Measurements from ENCODE around the gene DALRD3. TPM values are rescaled to one million over a fixed set of nuclear protein-coding genes. Genes with fewer than 3 reads are reported as not detected.

The DALRD3 gene
- 10 to 100 TPM; 35.7 to 48.6 (median 43.8) TPM for total RNA-seq

DNA sequence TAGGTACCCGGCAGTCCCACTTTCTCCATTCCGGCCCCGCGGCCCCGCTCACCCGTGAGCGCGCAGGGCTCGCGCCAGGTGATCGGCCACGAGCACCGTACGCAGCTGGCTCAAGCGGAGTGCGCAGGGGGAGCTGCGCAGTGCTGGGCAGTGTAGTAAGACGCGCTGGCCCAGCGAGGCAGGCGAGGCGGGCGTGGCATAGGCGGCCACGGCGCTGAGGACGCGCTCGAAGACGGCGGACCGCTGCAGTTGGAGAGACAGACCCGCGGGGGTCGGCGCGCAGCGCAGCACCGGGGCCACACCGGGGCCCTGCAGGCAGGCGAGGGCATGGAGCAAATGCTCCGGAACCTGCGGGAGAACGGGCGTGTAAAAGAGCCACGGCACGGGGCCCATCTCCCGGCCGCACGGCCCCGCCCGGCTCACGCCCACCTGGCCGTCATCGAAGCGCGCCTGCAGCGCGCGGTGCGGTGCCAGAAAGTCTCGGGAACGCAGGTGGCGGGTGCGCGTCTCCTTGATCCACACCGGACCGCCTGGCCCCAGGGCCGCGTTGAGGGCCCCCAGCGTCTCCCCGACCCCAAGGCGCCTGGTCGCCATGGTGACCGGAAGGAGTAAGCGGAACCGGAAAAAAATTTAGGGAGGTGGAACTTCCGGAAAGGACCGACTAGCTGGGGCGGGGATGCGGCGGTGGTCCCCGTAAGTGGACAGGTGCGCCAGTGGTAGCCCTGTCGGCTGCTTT, at the start of gene DALRD3:
Gene DALRD3 (minus strand): TSS at position 610 of the 736 bp plus-strand sequence. CDS start 16 bp downstream, at position 594.
- peaks cover 0 to 40% (median 7%) of the 10 kb centered on the region in 3 donors for H3K36me3 ChIP-seq
- TF ChIP-seq, protein P1, sequence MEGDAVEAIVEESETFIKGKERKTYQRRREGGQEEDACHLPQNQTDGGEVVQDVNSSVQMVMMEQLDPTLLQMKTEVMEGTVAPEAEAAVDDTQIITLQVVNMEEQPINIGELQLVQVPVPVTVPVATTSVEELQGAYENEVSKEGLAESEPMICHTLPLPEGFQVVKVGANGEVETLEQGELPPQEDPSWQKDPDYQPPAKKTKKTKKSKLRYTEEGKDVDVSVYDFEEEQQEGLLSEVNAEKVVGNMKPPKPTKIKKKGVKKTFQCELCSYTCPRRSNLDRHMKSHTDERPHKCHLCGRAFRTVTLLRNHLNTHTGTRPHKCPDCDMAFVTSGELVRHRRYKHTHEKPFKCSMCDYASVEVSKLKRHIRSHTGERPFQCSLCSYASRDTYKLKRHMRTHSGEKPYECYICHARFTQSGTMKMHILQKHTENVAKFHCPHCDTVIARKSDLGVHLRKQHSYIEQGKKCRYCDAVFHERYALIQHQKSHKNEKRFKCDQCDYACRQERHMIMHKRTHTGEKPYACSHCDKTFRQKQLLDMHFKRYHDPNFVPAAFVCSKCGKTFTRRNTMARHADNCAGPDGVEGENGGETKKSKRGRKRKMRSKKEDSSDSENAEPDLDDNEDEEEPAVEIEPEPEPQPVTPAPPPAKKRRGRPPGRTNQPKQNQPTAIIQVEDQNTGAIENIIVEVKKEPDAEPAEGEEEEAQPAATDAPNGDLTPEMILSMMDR (IDR thresholded peaks at IDR 0.05): no peak
- TF ChIP-seq EP300 (IDR thresholded peaks at IDR 0.05) (peak in 1 of 2 donors; percentile 82), POLR2A (IDR thresholded peaks at IDR 0.05) (peak; percentile 41 to 55)
- 0 to 1% methylated on average over 37 to 52 of the region's 85 CpGs for WGBS, 2 donors
- peaks cover 0 to 46% (median 31%) of the 10 kb centered on the region in 4 donors for H3K4me1 ChIP-seq
- H3K9me3 ChIP-seq: no peaks in the 10 kb centered on the region
- H3K27ac ChIP-seq: peak within 1 kb of the TSS; percentile 32 to 100 (median 88)
- H3K4me3 ChIP-seq: peak within 1 kb of the TSS; percentile 69 to 96 (median 70)
- peak; percentile 51 to 60 for DNase-seq (ENCODE audit: low spot score in 2 of 2)
- no peaks in the 10 kb centered on the region for H3K27me3 ChIP-seq

DNA sequence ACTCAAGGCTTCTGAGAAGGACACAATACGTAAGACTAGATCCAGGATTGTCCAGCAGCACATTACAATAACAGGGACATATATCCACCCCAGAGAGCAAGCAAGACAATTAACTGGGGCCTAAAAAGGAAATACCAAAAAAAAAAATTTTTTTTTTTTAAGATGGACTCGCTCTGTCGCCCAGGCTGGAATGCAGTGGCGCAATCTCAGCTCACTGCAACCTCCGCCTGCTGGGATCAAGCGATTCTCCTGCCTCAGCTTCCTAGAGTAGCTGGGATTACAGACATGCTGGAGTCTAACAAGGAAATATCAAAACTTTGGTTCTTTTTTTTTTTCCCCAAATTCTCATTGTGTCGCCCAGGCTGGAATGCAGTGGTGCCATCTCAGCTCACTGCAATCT, 39.6 kb upstream of the DALRD3 start:
- Histone ChIP-seq H3K4me3 (no peak overlapping the region), H3K4me1 (no peaks in the 10 kb centered on the region), H3K9me3 (no peaks in the 10 kb centered on the region), H3K27ac (no peak overlapping the region), H3K27me3 (no peaks in the 10 kb centered on the region), H3K36me3 (peaks cover 4 to 86% (median 20%) of the 10 kb centered on the region in 3 donors)
- TF ChIP-seq, protein P1 (IDR thresholded peaks at IDR 0.05): no peak
- TF ChIP-seq EP300 (IDR thresholded peaks at IDR 0.05) (no peak), POLR2A (IDR thresholded peaks at IDR 0.05) (no peak)
- DNase-seq (ENCODE audit: low spot score in 2 of 2): no peak
- WGBS, 2 donors: 89 to 91% methylated on average over 7 of the region's 7 CpGs

GRCh38 chr3:49057268-49057667, 38.9 kb upstream of the DALRD3 start:
- 84 to 95% methylated on average over 6 to 10 of the region's 10 CpGs for WGBS, 2 donors
- Histone ChIP-seq H3K9me3 (no peaks in the 10 kb centered on the region), H3K4me3 (no peak overlapping the region), H3K27me3 (no peaks in the 10 kb centered on the region), H3K27ac (no peak overlapping the region), H3K36me3 (peaks cover 4 to 86% (median 20%) of the 10 kb centered on the region in 3 donors), H3K4me1 (no peaks in the 10 kb centered on the region)
- TF ChIP-seq, protein P1 (IDR thresholded peaks at IDR 0.05): no peak
- TF ChIP-seq POLR2A (IDR thresholded peaks at IDR 0.05) (no peak), EP300 (IDR thresholded peaks at IDR 0.05) (no peak)
- DNase-seq (ENCODE audit: low spot score in 2 of 2): no peak

- TF ChIP-seq EP300 (IDR thresholded peaks at IDR 0.05) (no peak), POLR2A (IDR thresholded peaks at IDR 0.05) (no peak)
- TF ChIP-seq, protein P1 (IDR thresholded peaks at IDR 0.05): no peak
- Histone ChIP-seq H3K36me3 (peaks cover 4 to 80% (median 16%) of the 10 kb centered on the region in 3 donors), H3K4me1 (no peaks in the 10 kb centered on the region), H3K9me3 (no peaks in the 10 kb centered on the region), H3K4me3 (no peak overlapping the region), H3K27ac (no peak overlapping the region), H3K27me3 (no peaks in the 10 kb centered on the region)
- DNase-seq (ENCODE audit: low spot score in 2 of 2): no peak
- WGBS, 2 donors: 85 to 96% methylated on average over 2 of the region's 2 CpGs
Observed at GRCh38 chr3:49054344-49054862, 36.0 kb upstream of the DALRD3 start.

- 79 to 97% methylated on average over 1 of the region's 1 CpG for WGBS, 2 donors
- H3K4me1 ChIP-seq: no peaks in the 10 kb centered on the region
- H3K36me3 ChIP-seq: peaks cover 4 to 78% (median 16%) of the 10 kb centered on the region in 3 donors
- no peak overlapping the region for H3K4me3 ChIP-seq
- TF ChIP-seq, protein P1 (IDR thresholded peaks at IDR 0.05): no peak
- TF ChIP-seq EP300 (IDR thresholded peaks at IDR 0.05) (no peak), POLR2A (IDR thresholded peaks at IDR 0.05) (no peak)
- no peaks in the 10 kb centered on the region for H3K9me3 ChIP-seq
- H3K27me3 ChIP-seq: no peaks in the 10 kb centered on the region
- H3K27ac ChIP-seq: no peak overlapping the region
- DNase-seq (ENCODE audit: low spot score in 2 of 2): no peak
Observed at GRCh38 chr3:49053543-49053942, 35.2 kb upstream of the DALRD3 start.
